Hepatocyte (in vitro differentiated cells): ENCODE measurements around the gene SIDT2.

ENCODE experiments used
- CTCF ChIP-seq: fragments of 200-600 bp; sonication (generic); IDR thresholded peaks from 2 replicates; pipeline ENCODE4 v1.5.1; 2016; ENCODE audit warnings: antibody characterized with exemption, mild to moderate bottlenecking; ENCODE audit not compliant: poor library complexity
- EZH2 ChIP-seq: fragments of 200-600 bp; sonication (generic); IDR thresholded peaks from 2 replicates; pipeline ENCODE4 v1.6.1; 2016; ENCODE audit warnings: antibody characterized with exemption, mild to moderate bottlenecking, borderline replicate concordance

- TF ChIP-seq CTCF (no peak), EZH2 (no peak)
These were observed 23.2 kb downstream of the SIDT2 start for GRCh38 chr11:117201658-117202305.
